Activated naive CD4-positive, alpha-beta T cell treated with anti-CD3 and anti-CD28 coated beads, Interleukin-2, amount 50 U/mL, for 72 hours (primary cell): ENCODE data around the gene ZNF830. TPM values are rescaled to one million over a fixed set of nuclear protein-coding genes. Genes with fewer than 3 reads are reported as not detected.
A peak's percentile ranks its signal among the peaks of the same experiment; 100 is the strongest.

ENCODE experiments used
- ATAC-seq, 2 donors: fragments of 150-1000 bp; cut with Tn5 transposase; 2 replicates each; pipeline ENCODE4 v1.10.0; 2021; ENCODE audit warnings: mild to moderate bottlenecking in 2 of 2, moderate library complexity in 2 of 2
- DNase-seq, 2 donors: peaks; one replicate each; pipeline ENCODE4 v3.0.0; 2021 to 2022; ENCODE audit warnings: low spot score in 2 of 2
- H3K27ac Mint-ChIP-seq, 2 donors: one replicate each; pipeline ENCODE4 v1.8.0; 2022; ENCODE audit warnings: mild to moderate bottlenecking in 2 of 2, mixed read lengths in 2 of 2
- H3K36me3 Mint-ChIP-seq, 2 donors: one replicate each; pipeline ENCODE4 v1.8.0; 2022; ENCODE audit warnings: mixed read lengths in 2 of 2
- H3K9me3 Mint-ChIP-seq, 2 donors: one replicate each; pipeline ENCODE4 v1.8.0; 2022; ENCODE audit warnings: mixed read lengths in 2 of 2
- total RNA-seq, 2 donors: library from RNA; stranded (reverse); gene quantifications; one replicate each; pipeline ENCODE4 v1.2.3, GENCODE V29; 2022

Gene ZNF830
- total RNA-seq, 2 donors from 2014 or later = 22.7 to 24.8 TPM

GRCh38 chr17:35006961-35007360 is 45.6 kb downstream of the ZNF830 start:
- peak overlapping the region in 1 of 2 donors; percentile 45 for H3K27ac Mint-ChIP-seq
- H3K9me3 Mint-ChIP-seq = no peaks in the 10 kb centered on the region
- peaks cover 4 to 6% of the 10 kb centered on the region in 2 donors for H3K36me3 Mint-ChIP-seq
- ATAC-seq (no peak), DNase-seq (no peak)

GRCh38 chr17:35010093-35010492 is 48.8 kb downstream of the ZNF830 start:
- Mint-ChIP-seq H3K36me3 (peaks cover 4 to 6% of the 10 kb centered on the region in 2 donors), H3K9me3 (no peaks in the 10 kb centered on the region), H3K27ac (peak overlapping the region in 1 of 2 donors; percentile 1)
- ATAC-seq (no peak), DNase-seq (no peak)

GRCh38 chr17:35011671-35012216 is 50.4 kb downstream of the ZNF830 start:
- H3K36me3 Mint-ChIP-seq = peaks cover 0 to 6% of the 10 kb centered on the region in 2 donors
- no peak for ATAC-seq
- no peak for DNase-seq
- H3K27ac Mint-ChIP-seq = peak overlapping the region; percentile 1 to 14
- no peaks in the 10 kb centered on the region for H3K9me3 Mint-ChIP-seq

Other genes starting within 250 kb of the ZNF830 start
- 1 to 10 TPM in 1 of 2 donors, under 1 TPM in 1; 0.48 to 1.5 TPM for gene CCT6B, start 80 bp upstream of the ZNF830 start, total RNA-seq
- gene LIG3, start 19.0 kb downstream of the ZNF830 start, total RNA-seq = 100 to 1,000 TPM in 1 of 2 donors, 10 to 100 TPM in 1; 42.6 to 116 TPM
- 10 to 100 TPM in 1 of 2 donors, 1 to 10 TPM in 1; 7.3 to 30.9 TPM for gene RFFL, start 102.2 kb downstream of the ZNF830 start, total RNA-seq
- gene RAD51D, start 158.3 kb downstream of the ZNF830 start, total RNA-seq = 10 to 100 TPM; 30.4 TPM
- not detected for gene FNDC8, start 160.1 kb downstream of the ZNF830 start, total RNA-seq
- 10 to 100 TPM; 17.7 to 35.6 TPM for gene NLE1, start 180.8 kb downstream of the ZNF830 start, total RNA-seq
- gene UNC45B, start 186.3 kb downstream of the ZNF830 start, total RNA-seq = under 1 TPM in 1 of 2 donors, not detected in 1; 0.07 TPM
- gene SLC35G3, start 232.9 kb downstream of the ZNF830 start, total RNA-seq = not detected